ENCODE measurements around the gene LPP.

- TF ChIP-seq CTCF (IDR thresholded peaks at IDR 0.05) (no peak), POLR2A (IDR thresholded peaks at IDR 0.05) (no peak)
Observed at GRCh38 chr3:188916934-188917401, 763.0 kb downstream of the LPP start.

All from right lobe of liver (tissue), 4 donors.